Tibial nerve (tissue), 4 donors: ENCODE measurements around the gene MYNN.

Experiments used
- EP300 ChIP-seq, 2 donors: sonication (generic); formaldehyde crosslinking; IDR thresholded peaks; one replicate each; pipeline ENCODE4 v1.6.1; 2017; ENCODE audit warnings: antibody characterized with exemption in 2 of 2, mild to moderate bottlenecking in 1 of 2
- POLR2A ChIP-seq, 2 donors: fragments of 450-650 bp; IDR thresholded peaks; one replicate each; pipeline ENCODE4 v1.6.1; 2017; ENCODE audit warnings: antibody characterized with exemption in 2 of 2, mild to moderate bottlenecking in 2 of 2, moderate library complexity in 2 of 2
- TF ChIP-seq, protein P1 (sequence below), 5 experiments: fragments of 200-600 bp in 3 of 5; fragments of 450-650 bp in 2 of 5; sonication (generic) in 3 of 5; IDR thresholded peaks; one replicate each; pipeline ENCODE4 v1.5.1; 2016 to 2019; ENCODE audit warnings: antibody characterized with exemption in 5 of 5, mild to moderate bottlenecking in 3 of 5, moderate library complexity in 2 of 5

DNA sequence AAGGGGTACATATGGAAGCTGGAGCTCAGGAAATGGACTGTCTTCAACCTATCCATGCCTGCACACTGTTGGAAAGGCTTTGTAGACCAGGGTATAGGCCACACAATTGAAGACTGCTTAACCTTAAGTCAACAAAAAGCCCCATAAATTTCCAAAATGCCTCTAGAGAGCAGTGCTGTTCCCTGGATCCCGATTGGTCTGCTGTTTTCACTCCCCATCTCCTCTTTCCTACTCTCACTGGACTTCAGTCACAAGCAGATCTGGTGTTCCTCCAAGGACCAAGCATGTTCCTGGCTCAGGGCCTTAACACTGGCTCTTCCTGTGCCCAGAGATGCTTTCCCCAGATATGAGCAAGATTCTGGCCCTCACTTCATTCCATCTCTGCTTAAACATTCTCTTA, 62.3 kb downstream of the MYNN start:
- TF ChIP-seq, protein P1, sequence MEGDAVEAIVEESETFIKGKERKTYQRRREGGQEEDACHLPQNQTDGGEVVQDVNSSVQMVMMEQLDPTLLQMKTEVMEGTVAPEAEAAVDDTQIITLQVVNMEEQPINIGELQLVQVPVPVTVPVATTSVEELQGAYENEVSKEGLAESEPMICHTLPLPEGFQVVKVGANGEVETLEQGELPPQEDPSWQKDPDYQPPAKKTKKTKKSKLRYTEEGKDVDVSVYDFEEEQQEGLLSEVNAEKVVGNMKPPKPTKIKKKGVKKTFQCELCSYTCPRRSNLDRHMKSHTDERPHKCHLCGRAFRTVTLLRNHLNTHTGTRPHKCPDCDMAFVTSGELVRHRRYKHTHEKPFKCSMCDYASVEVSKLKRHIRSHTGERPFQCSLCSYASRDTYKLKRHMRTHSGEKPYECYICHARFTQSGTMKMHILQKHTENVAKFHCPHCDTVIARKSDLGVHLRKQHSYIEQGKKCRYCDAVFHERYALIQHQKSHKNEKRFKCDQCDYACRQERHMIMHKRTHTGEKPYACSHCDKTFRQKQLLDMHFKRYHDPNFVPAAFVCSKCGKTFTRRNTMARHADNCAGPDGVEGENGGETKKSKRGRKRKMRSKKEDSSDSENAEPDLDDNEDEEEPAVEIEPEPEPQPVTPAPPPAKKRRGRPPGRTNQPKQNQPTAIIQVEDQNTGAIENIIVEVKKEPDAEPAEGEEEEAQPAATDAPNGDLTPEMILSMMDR (IDR thresholded peaks at IDR 0.05): no peak
- TF ChIP-seq POLR2A (IDR thresholded peaks at IDR 0.05) (no peak), EP300 (IDR thresholded peaks at IDR 0.05) (no peak)
